SK-N-SH treated with all-trans-retinoic acid at 6 μM for 48 hours (cell line): ENCODE data around the gene NCAPG2.

ENCODE experiments used
- ATAC-seq: fragments of 200-7000 bp; cut with Tn5 transposase; 3 replicates; pipeline ENCODE4 v1.9.1; 2020; ENCODE audit warnings: mild to moderate bottlenecking, moderate library complexity
- ARNTL ChIP-seq: fragments of 450-650 bp; formaldehyde crosslinking; IDR thresholded peaks from 2 replicates; pipeline ENCODE4 v1.5.0; 2020; ENCODE audit warnings: low read depth, mild to moderate bottlenecking, moderate library complexity, borderline replicate concordance
- BACH2 ChIP-seq: fragments of 250-450 bp; sonication (Bioruptor Pico); IDR thresholded peaks from 2 replicates; pipeline ENCODE4 v1.9.0; 2021; ENCODE audit warnings: mild to moderate bottlenecking, borderline replicate concordance
- CSDC2 ChIP-seq: fragments of 250-450 bp; sonication (Bioruptor Pico); IDR thresholded peaks from 2 replicates; pipeline ENCODE4 v1.5.0; 2020; ENCODE audit warnings: mild to moderate bottlenecking, moderate library complexity
- CSRNP3 ChIP-seq: fragments of 250-450 bp; sonication (Bioruptor Pico); IDR thresholded peaks from 2 replicates; pipeline ENCODE4 v1.5.1; 2021; ENCODE audit warnings: mild to moderate bottlenecking, moderate library complexity
- ESRRG ChIP-seq: fragments of 250-450 bp; sonication (Bioruptor Pico); IDR thresholded peaks from 2 replicates; pipeline ENCODE4 v1.6.1; 2021; ENCODE audit warnings: mild to moderate bottlenecking
- GLIS3 ChIP-seq: fragments of 250-450 bp; sonication (Bioruptor Pico); IDR thresholded peaks from 2 replicates; pipeline ENCODE4 v1.5.0; 2020; ENCODE audit warnings: mild to moderate bottlenecking, moderate library complexity
- OSR1 ChIP-seq: fragments of 250-450 bp; sonication (Bioruptor Pico); IDR thresholded peaks from 2 replicates; pipeline ENCODE4 v1.8.0; 2022; ENCODE audit warnings: moderate library complexity, mild to moderate bottlenecking, inconsistent platforms
- PPARA ChIP-seq: fragments of 250-450 bp; sonication (Bioruptor Pico); IDR thresholded peaks from 2 replicates; pipeline ENCODE4 v1.5.0; 2020; ENCODE audit warnings: mild to moderate bottlenecking, borderline replicate concordance
- RARB ChIP-seq: fragments of 250-450 bp; sonication (Bioruptor Pico); IDR thresholded peaks from 2 replicates; pipeline ENCODE4 v1.8.0; 2021; ENCODE audit warnings: mild to moderate bottlenecking, moderate library complexity
- TCF4 ChIP-seq: fragments of 250-450 bp; sonication (Bioruptor Pico); IDR thresholded peaks from 2 replicates; pipeline ENCODE4 v1.8.0; 2021; ENCODE audit warnings: mild to moderate bottlenecking, moderate library complexity, borderline replicate concordance
- ZC3H10 ChIP-seq: fragments of 250-450 bp; sonication (Bioruptor Pico); IDR thresholded peaks from 2 replicates; pipeline ENCODE4 v1.5.1; 2021; ENCODE audit warnings: mild to moderate bottlenecking, moderate library complexity
- ZNF565 ChIP-seq: fragments of 450-650 bp; formaldehyde crosslinking; conservative IDR thresholded peaks from 2 replicates; pipeline ENCODE4 v1.5.0; 2020; ENCODE audit warnings: low read depth, mild to moderate bottlenecking, moderate library complexity
- ZNF70 ChIP-seq: fragments of 450-650 bp; formaldehyde crosslinking; IDR thresholded peaks from 2 replicates; pipeline ENCODE4 v1.5.0; 2020; ENCODE audit warnings: mild to moderate bottlenecking, moderate library complexity
- TF ChIP-seq, protein P1 (sequence below): fragments of 250-450 bp; sonication (Bioruptor Pico); IDR thresholded peaks from 2 replicates; pipeline ENCODE4 v1.5.1; 2020; ENCODE audit warnings: low read depth, mild to moderate bottlenecking, moderate library complexity
- TF ChIP-seq, protein P2 (sequence below): fragments of 250-450 bp; sonication (Bioruptor Pico); IDR thresholded peaks from 2 replicates; pipeline ENCODE4 v1.8.0; 2020; ENCODE audit warnings: mild to moderate bottlenecking, moderate library complexity, borderline replicate concordance
- TF ChIP-seq, protein P3 (sequence below): fragments of 250-450 bp; sonication (Bioruptor Pico); IDR thresholded peaks from 2 replicates; pipeline ENCODE4 v1.5.0; 2020; ENCODE audit warnings: mild to moderate bottlenecking, moderate library complexity

NCAPG2 gene

GRCh38 chr7:158707610-158708009 is 3.0 kb upstream of the NCAPG2 start:
- TF ChIP-seq TCF4 (CRISPR knock-in tag) (no peak), ZNF565 (CRISPR knock-in tag) (no peak), ZC3H10 (CRISPR knock-in tag) (no peak)
- TF ChIP-seq, protein P1, sequence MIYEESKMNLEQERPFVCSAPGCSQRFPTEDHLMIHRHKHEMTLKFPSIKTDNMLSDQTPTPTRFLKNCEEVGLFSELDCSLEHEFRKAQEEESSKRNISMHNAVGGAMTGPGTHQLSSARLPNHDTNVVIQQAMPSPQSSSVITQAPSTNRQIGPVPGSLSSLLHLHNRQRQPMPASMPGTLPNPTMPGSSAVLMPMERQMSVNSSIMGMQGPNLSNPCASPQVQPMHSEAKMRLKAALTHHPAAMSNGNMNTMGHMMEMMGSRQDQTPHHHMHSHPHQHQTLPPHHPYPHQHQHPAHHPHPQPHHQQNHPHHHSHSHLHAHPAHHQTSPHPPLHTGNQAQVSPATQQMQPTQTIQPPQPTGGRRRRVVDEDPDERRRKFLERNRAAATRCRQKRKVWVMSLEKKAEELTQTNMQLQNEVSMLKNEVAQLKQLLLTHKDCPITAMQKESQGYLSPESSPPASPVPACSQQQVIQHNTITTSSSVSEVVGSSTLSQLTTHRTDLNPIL (CRISPR knock-in tag), result no peak
- TF ChIP-seq, protein P2, sequence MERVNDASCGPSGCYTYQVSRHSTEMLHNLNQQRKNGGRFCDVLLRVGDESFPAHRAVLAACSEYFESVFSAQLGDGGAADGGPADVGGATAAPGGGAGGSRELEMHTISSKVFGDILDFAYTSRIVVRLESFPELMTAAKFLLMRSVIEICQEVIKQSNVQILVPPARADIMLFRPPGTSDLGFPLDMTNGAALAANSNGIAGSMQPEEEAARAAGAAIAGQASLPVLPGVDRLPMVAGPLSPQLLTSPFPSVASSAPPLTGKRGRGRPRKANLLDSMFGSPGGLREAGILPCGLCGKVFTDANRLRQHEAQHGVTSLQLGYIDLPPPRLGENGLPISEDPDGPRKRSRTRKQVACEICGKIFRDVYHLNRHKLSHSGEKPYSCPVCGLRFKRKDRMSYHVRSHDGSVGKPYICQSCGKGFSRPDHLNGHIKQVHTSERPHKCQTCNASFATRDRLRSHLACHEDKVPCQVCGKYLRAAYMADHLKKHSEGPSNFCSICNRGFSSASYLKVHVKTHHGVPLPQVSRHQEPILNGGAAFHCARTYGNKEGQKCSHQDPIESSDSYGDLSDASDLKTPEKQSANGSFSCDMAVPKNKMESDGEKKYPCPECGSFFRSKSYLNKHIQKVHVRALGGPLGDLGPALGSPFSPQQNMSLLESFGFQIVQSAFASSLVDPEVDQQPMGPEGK (CRISPR knock-in tag), result no peak
- no peak for ATAC-seq

GRCh38 chr7:158706710-158707590 is 2.3 kb upstream of the NCAPG2 start:
- no peak for ATAC-seq
- TF ChIP-seq TCF4 (CRISPR knock-in tag) (no peak), PPARA (CRISPR knock-in tag) (no peak), ZNF70 (CRISPR knock-in tag) (no peak), ARNTL (CRISPR knock-in tag) (no peak), GLIS3 (CRISPR knock-in tag) (no peak), CSDC2 (no peak), OSR1 (CRISPR knock-in tag) (no peak), ZNF565 (CRISPR knock-in tag) (no peak), ESRRG (CRISPR knock-in tag) (no peak), CSRNP3 (CRISPR knock-in tag) (no peak)
- TF ChIP-seq, protein P2 (CRISPR knock-in tag), result no peak

- ATAC-seq, result no peak
Measured at GRCh38 chr7:158706273-158706704, 1.7 kb upstream of the NCAPG2 start.

More at GRCh38 chr7:158706273-158706704, 1.7 kb upstream of the NCAPG2 start:
- TF ChIP-seq RARB (CRISPR knock-in tag) (no peak), OSR1 (CRISPR knock-in tag) (no peak), PPARA (CRISPR knock-in tag) (no peak), CSDC2 (no peak), BACH2 (CRISPR knock-in tag) (no peak)
- TF ChIP-seq, protein P1 (CRISPR knock-in tag), result no peak
- TF ChIP-seq, protein P3, sequence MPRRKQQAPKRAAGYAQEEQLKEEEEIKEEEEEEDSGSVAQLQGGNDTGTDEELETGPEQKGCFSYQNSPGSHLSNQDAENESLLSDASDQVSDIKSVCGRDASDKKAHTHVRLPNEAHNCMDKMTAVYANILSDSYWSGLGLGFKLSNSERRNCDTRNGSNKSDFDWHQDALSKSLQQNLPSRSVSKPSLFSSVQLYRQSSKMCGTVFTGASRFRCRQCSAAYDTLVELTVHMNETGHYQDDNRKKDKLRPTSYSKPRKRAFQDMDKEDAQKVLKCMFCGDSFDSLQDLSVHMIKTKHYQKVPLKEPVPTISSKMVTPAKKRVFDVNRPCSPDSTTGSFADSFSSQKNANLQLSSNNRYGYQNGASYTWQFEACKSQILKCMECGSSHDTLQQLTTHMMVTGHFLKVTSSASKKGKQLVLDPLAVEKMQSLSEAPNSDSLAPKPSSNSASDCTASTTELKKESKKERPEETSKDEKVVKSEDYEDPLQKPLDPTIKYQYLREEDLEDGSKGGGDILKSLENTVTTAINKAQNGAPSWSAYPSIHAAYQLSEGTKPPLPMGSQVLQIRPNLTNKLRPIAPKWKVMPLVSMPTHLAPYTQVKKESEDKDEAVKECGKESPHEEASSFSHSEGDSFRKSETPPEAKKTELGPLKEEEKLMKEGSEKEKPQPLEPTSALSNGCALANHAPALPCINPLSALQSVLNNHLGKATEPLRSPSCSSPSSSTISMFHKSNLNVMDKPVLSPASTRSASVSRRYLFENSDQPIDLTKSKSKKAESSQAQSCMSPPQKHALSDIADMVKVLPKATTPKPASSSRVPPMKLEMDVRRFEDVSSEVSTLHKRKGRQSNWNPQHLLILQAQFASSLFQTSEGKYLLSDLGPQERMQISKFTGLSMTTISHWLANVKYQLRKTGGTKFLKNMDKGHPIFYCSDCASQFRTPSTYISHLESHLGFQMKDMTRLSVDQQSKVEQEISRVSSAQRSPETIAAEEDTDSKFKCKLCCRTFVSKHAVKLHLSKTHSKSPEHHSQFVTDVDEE (CRISPR knock-in tag), result no peak
